Stimulated activated CD4-positive, alpha-beta T cell treated with anti-CD3 and anti-CD28 coated beads, Interleukin-2, amount 100 ng/mL, for 48 hours (primary cell): ENCODE results near the gene MED25.

ENCODE experiments used
- DNase-seq, 2 donors: peaks; one replicate each; pipeline ENCODE4 v3.0.0-alpha.2; 2020

MED25 gene

GRCh38 chr19:49817964-49818648 lies at the start of gene MED25:
Gene MED25, plus strand, starts transcription at chr19:49818289. Its CDS starts 53 bp downstream, at chr19:49818342.
- DNase-seq, result peak; percentile 80 to 84

GRCh38 chr19:49770529-49770928 lies 47.6 kb upstream of the MED25 start:
- DNase-seq, result no peak

- no peak for DNase-seq
These were observed 46.4 kb upstream of the MED25 start for GRCh38 chr19:49771674-49772139.

GRCh38 chr19:49772850-49773432 lies 45.1 kb upstream of the MED25 start:
- no peak for DNase-seq

- DNase-seq, result no peak
These were observed 44.3 kb upstream of the MED25 start for GRCh38 chr19:49773663-49774350.

- DNase-seq, result no peak
These were observed 43.1 kb upstream of the MED25 start for GRCh38 chr19:49774969-49775368.

- no peak for DNase-seq
These were observed 42.2 kb upstream of the MED25 start for GRCh38 chr19:49775742-49776370.

- no peak for DNase-seq
These were observed 41.7 kb upstream of the MED25 start for GRCh38 chr19:49776371-49776764.

GRCh38 chr19:49779731-49780555 lies 38.1 kb upstream of the MED25 start:
- DNase-seq, result no peak

GRCh38 chr19:49780861-49781260 lies 37.2 kb upstream of the MED25 start:
- DNase-seq, result no peak

- DNase-seq, result no peak
These were observed 36.7 kb upstream of the MED25 start for GRCh38 chr19:49781394-49781793.

GRCh38 chr19:49782515-49782914 lies 35.6 kb upstream of the MED25 start:
- DNase-seq, result no peak

- no peak for DNase-seq
These were observed 31.7 kb upstream of the MED25 start for GRCh38 chr19:49786376-49786820.

GRCh38 chr19:49787746-49788145 lies 30.3 kb upstream of the MED25 start:
- no peak for DNase-seq

GRCh38 chr19:49788857-49789256 lies 29.2 kb upstream of the MED25 start:
- no peak for DNase-seq

- no peak for DNase-seq
These were observed 27.2 kb upstream of the MED25 start for GRCh38 chr19:49790866-49791265.

GRCh38 chr19:49791776-49792445 lies 26.2 kb upstream of the MED25 start:
- DNase-seq, result no peak

GRCh38 chr19:49792829-49793560 lies 25.1 kb upstream of the MED25 start:
- DNase-seq, result no peak

- no peak for DNase-seq
These were observed 24.6 kb upstream of the MED25 start for GRCh38 chr19:49793561-49793840.

- no peak for DNase-seq
These were observed 22.5 kb upstream of the MED25 start for GRCh38 chr19:49795615-49796014.

- no peak for DNase-seq
These were observed 19.5 kb upstream of the MED25 start for GRCh38 chr19:49798574-49798973.
